ENCODE data around the gene NCOA3.

The NCOA3 gene

DNA sequence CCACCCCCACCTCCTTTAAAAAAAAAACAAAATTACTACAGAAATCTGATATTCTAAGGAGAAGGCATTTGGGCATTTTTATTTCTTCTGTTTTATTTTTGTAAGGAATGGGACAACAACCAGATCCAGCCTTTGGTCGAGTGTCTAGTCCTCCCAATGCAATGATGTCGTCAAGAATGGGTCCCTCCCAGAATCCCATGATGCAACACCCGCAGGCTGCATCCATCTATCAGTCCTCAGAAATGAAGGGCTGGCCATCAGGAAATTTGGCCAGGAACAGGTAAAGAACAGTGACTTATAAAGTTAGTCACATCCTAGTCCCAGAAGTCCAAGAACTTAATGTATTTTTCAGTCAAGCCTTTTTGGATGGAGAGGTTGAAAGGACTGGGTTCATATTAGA lies 150.6 kb downstream of the NCOA3 start:
- Histone ChIP-seq H3K9ac (ENCODE audit: low read length) (no peak overlapping the region), H3K36me3 (ENCODE audit: control insufficient read depth, insufficient read depth, low read length) (peaks cover 39% of the 10 kb centered on the region), H3K9me3 (ENCODE audit: control insufficient read depth, insufficient read depth, low read depth, low read length) (no peaks in the 10 kb centered on the region), H3K27me3 (ENCODE audit: control insufficient read depth, insufficient read depth, low read length) (no peaks in the 10 kb centered on the region), H3K4me1 (ENCODE audit: control insufficient read depth, insufficient read depth, low read length) (peaks cover 38% of the 10 kb centered on the region), H3K4me3 (ENCODE audit: low read depth, low read length) (no peak overlapping the region), H3K27ac (ENCODE audit: low read depth, low read length) (no peak overlapping the region)

DNA sequence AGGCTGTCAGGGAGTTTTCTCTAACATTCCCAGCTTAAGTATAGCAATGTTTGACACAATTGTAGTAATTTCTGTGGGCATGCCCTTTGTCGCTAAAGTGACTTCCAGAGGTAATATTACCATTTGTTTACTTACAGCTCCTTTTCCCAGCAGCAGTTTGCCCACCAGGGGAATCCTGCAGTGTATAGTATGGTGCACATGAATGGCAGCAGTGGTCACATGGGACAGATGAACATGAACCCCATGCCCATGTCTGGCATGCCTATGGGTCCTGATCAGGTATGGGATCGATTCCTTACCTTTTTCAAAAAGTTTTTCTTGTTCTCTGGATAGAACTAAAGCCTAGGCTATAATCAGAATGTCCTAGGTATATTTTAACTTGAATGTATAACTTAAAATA lies 151.1 kb downstream of the NCOA3 start:
- Histone ChIP-seq H3K9me3 (ENCODE audit: control insufficient read depth, insufficient read depth, low read depth, low read length) (no peaks in the 10 kb centered on the region), H3K9ac (ENCODE audit: low read length) (no peak overlapping the region), H3K36me3 (ENCODE audit: control insufficient read depth, insufficient read depth, low read length) (peaks cover 41% of the 10 kb centered on the region), H3K4me3 (ENCODE audit: low read depth, low read length) (no peak overlapping the region), H3K27ac (ENCODE audit: low read depth, low read length) (no peak overlapping the region), H3K4me1 (ENCODE audit: control insufficient read depth, insufficient read depth, low read length) (peaks cover 38% of the 10 kb centered on the region), H3K27me3 (ENCODE audit: control insufficient read depth, insufficient read depth, low read length) (no peaks in the 10 kb centered on the region)

DNA sequence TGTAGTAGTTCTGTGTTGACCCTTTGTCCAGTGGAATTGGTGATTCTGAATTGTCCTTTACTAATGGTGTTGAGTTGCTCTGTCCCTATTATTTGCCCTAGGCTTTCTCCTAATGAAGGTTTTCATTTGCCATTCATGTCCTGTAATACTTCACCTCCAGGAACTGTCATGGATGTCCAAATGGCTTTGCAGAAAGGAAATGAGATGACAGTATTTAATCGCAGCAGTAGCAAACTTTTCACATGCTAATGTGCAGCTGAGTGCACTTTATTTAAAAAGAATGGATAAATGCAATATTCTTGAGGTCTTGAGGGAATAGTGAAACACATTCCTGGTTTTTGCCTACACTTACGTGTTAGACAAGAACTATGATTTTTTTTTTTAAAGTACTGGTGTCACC lies 152.2 kb downstream of the NCOA3 start:
- peaks cover 52% of the 10 kb centered on the region for H3K36me3 ChIP-seq (ENCODE audit: control insufficient read depth, insufficient read depth, low read length)
- H3K9me3 ChIP-seq (ENCODE audit: control insufficient read depth, insufficient read depth, low read depth, low read length): no peaks in the 10 kb centered on the region
- H3K9ac ChIP-seq (ENCODE audit: low read length): no peak overlapping the region
- H3K4me1 ChIP-seq (ENCODE audit: control insufficient read depth, insufficient read depth, low read length): peaks cover 33% of the 10 kb centered on the region
- no peak overlapping the region for H3K27ac ChIP-seq (ENCODE audit: low read depth, low read length)
- no peak overlapping the region for H3K4me3 ChIP-seq (ENCODE audit: low read depth, low read length)
- no peaks in the 10 kb centered on the region for H3K27me3 ChIP-seq (ENCODE audit: control insufficient read depth, insufficient read depth, low read length)

DNA sequence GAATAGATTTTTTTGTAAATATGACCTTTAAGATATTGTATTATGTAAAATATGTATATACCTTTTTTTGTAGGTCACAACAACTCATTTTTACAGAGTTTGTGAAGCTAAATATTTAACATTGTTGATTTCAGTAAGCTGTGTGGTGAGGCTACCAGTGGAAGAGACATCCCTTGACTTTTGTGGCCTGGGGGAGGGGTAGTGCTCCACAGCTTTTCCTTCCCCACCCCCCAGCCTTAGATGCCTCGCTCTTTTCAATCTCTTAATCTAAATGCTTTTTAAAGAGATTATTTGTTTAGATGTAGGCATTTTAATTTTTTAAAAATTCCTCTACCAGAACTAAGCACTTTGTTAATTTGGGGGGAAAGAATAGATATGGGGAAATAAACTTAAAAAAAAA lies 152.7 kb downstream of the NCOA3 start:
- no peak overlapping the region for H3K9ac ChIP-seq (ENCODE audit: low read length)
- no peak overlapping the region for H3K4me3 ChIP-seq (ENCODE audit: low read depth, low read length)
- H3K27me3 ChIP-seq (ENCODE audit: control insufficient read depth, insufficient read depth, low read length): no peaks in the 10 kb centered on the region
- no peaks in the 10 kb centered on the region for H3K9me3 ChIP-seq (ENCODE audit: control insufficient read depth, insufficient read depth, low read depth, low read length)
- peaks cover 57% of the 10 kb centered on the region for H3K36me3 ChIP-seq (ENCODE audit: control insufficient read depth, insufficient read depth, low read length)
- no peak overlapping the region for H3K27ac ChIP-seq (ENCODE audit: low read depth, low read length)
- H3K4me1 ChIP-seq (ENCODE audit: control insufficient read depth, insufficient read depth, low read length): peaks cover 28% of the 10 kb centered on the region

DNA sequence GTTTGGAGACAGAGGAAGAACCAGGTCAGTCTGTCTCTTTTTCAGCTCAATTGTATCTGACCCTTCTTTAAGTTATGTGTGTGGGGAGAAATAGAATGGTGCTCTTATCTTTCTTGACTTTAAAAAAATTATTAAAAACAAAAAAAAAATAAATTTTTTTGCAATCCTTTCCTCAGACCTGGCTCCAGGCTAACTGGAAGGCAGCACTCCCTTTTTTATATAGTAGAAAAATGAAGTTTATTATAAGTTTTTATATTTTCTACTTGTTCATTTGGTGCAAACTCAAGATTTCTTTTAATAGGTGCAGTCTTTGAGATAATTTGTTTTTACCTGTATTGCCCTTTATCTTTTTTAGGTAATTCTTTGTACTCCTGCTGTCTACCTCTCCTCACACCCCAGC lies 153.9 kb downstream of the NCOA3 start:
- H3K27ac ChIP-seq (ENCODE audit: low read depth, low read length): no peak overlapping the region
- no peaks in the 10 kb centered on the region for H3K9me3 ChIP-seq (ENCODE audit: control insufficient read depth, insufficient read depth, low read depth, low read length)
- no peak overlapping the region for H3K9ac ChIP-seq (ENCODE audit: low read length)
- peaks cover 18% of the 10 kb centered on the region for H3K4me1 ChIP-seq (ENCODE audit: control insufficient read depth, insufficient read depth, low read length)
- H3K27me3 ChIP-seq (ENCODE audit: control insufficient read depth, insufficient read depth, low read length): no peaks in the 10 kb centered on the region
- no peak overlapping the region for H3K4me3 ChIP-seq (ENCODE audit: low read depth, low read length)
- peaks cover 68% of the 10 kb centered on the region for H3K36me3 ChIP-seq (ENCODE audit: control insufficient read depth, insufficient read depth, low read length)

DNA sequence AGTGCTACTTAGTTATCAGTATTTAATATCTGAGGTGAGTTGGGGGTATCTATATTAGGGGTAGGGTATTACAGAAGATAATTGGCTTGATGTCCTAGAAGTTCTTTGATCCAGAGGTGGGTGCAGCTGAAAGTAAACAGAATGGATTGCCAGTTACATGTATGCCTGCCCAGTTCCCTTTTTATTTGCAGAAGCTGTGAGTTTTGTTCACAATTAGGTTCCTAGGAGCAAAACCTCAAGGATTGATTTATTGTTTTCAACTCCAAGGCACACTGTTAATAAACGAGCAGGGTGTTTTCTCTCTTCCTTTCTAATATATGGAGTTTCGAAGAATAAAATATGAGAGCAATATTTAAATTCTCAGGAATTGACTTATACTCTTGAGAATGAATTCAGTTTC lies 154.6 kb downstream of the NCOA3 start:
- Histone ChIP-seq H3K36me3 (ENCODE audit: control insufficient read depth, insufficient read depth, low read length) (peaks cover 70% of the 10 kb centered on the region), H3K27me3 (ENCODE audit: control insufficient read depth, insufficient read depth, low read length) (no peaks in the 10 kb centered on the region), H3K27ac (ENCODE audit: low read depth, low read length) (no peak overlapping the region)

DNA sequence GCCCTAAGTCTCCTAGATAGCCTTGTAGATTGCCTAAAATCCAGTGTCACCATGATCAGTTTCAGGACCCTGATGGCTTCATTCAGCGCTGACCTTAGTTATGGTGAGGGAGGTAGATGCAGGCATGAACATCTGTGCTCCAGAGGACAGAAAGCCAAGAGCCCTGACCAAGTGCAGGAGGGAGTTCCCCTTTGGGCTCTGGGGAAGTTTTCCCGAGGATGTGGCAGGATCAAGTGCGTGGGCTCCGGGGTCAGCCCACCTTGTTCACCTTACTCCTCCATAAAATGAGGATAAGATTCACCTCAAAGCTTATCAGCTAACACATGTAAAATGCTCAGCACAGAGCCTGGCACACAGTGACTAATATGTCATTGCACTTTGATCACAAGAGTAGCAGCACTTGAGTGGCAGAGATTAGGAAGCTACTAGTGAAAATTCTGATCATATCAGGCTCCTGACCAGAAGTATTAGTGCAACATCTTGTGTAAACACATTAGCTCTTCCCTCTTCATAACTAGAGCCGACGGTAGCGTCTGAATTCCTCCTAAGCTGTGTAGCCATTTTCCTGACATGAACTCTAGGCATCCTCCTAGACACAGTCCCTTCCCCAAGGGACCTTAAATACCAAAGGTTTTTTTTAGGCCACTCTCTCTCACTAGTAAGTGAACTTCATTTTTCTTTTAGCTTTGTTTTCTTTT lies 158.4 kb downstream of the NCOA3 start:
- Histone ChIP-seq H3K27me3 (ENCODE audit: control insufficient read depth, insufficient read depth, low read length) (no peaks in the 10 kb centered on the region), H3K27ac (ENCODE audit: low read depth, low read length) (no peak overlapping the region), H3K4me3 (ENCODE audit: low read depth, low read length) (no peak overlapping the region), H3K9me3 (ENCODE audit: control insufficient read depth, insufficient read depth, low read depth, low read length) (no peaks in the 10 kb centered on the region), H3K9ac (ENCODE audit: low read length) (no peak overlapping the region), H3K4me1 (ENCODE audit: control insufficient read depth, insufficient read depth, low read length) (peaks cover 6% of the 10 kb centered on the region), H3K36me3 (ENCODE audit: control insufficient read depth, insufficient read depth, low read length) (peaks cover 66% of the 10 kb centered on the region)

More for the DNA sequence above, 154.6 kb downstream of the NCOA3 start:
- H3K9me3 ChIP-seq (ENCODE audit: control insufficient read depth, insufficient read depth, low read depth, low read length): no peaks in the 10 kb centered on the region
- no peak overlapping the region for H3K4me3 ChIP-seq (ENCODE audit: low read depth, low read length)
- no peak overlapping the region for H3K9ac ChIP-seq (ENCODE audit: low read length)
- peaks cover 18% of the 10 kb centered on the region for H3K4me1 ChIP-seq (ENCODE audit: control insufficient read depth, insufficient read depth, low read length)

DNA sequence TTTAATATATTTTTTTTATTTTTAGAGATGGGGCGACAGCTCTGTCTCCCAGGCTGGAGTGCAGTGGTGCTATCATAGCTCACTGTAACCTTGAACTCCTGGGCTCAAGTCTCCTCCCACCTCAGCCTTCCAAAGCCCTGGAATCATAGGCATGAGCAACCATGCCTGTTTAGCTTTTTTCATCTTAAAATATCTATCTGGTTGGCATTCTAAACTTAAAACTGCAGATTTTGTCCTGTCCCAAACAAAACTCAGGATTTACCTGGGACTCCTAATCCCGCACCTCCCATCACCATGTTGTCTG lies 158.9 kb downstream of the NCOA3 start:
- no peak overlapping the region for H3K4me3 ChIP-seq (ENCODE audit: low read depth, low read length)
- H3K27me3 ChIP-seq (ENCODE audit: control insufficient read depth, insufficient read depth, low read length): no peaks in the 10 kb centered on the region
- no peak overlapping the region for H3K27ac ChIP-seq (ENCODE audit: low read depth, low read length)
- peaks cover 7% of the 10 kb centered on the region for H3K4me1 ChIP-seq (ENCODE audit: control insufficient read depth, insufficient read depth, low read length)
- H3K36me3 ChIP-seq (ENCODE audit: control insufficient read depth, insufficient read depth, low read length): peaks cover 66% of the 10 kb centered on the region
- no peaks in the 10 kb centered on the region for H3K9me3 ChIP-seq (ENCODE audit: control insufficient read depth, insufficient read depth, low read depth, low read length)
- no peak overlapping the region for H3K9ac ChIP-seq (ENCODE audit: low read length)

DNA sequence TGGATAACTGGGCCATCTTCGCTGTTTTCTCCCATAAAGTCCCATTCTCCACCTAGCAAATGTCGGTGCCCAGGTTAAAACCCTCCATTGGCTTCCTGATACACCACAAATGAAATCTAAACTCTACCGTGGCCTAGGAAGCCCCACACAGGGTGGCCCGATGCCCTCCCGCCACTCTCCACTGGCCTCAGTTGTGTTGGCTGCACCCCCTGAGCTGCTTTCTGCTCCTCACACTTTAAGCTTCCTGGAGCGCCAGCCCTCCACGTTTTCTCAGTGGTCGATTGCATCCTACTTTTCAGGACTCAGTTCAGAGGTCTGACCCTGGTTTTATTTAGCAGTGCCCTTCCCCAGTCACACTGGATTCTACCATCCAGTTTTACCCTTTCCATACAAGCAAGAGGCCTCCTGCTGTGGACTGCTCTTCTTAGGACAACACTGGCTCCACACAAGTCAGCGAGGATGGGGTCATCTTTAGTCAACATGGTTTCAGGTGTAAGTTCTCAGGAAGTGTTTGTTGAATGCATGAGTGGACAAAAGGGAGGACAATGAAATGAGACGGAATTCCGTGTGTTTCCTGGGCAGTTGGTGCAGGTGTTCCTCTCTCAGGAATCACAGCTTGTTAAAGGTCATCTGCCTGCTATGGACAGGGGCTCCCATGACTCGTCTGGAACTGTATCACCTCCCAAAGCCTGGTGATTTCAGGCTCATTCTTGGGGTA lies 159.5 kb downstream of the NCOA3 start:
- H3K9me3 ChIP-seq (ENCODE audit: control insufficient read depth, insufficient read depth, low read depth, low read length): no peaks in the 10 kb centered on the region
- no peak overlapping the region for H3K9ac ChIP-seq (ENCODE audit: low read length)
- no peak overlapping the region for H3K27ac ChIP-seq (ENCODE audit: low read depth, low read length)
- no peaks in the 10 kb centered on the region for H3K27me3 ChIP-seq (ENCODE audit: control insufficient read depth, insufficient read depth, low read length)
- peaks cover 70% of the 10 kb centered on the region for H3K36me3 ChIP-seq (ENCODE audit: control insufficient read depth, insufficient read depth, low read length)
- H3K4me1 ChIP-seq (ENCODE audit: control insufficient read depth, insufficient read depth, low read length): peaks cover 8% of the 10 kb centered on the region
- H3K4me3 ChIP-seq (ENCODE audit: low read depth, low read length): no peak overlapping the region

DNA sequence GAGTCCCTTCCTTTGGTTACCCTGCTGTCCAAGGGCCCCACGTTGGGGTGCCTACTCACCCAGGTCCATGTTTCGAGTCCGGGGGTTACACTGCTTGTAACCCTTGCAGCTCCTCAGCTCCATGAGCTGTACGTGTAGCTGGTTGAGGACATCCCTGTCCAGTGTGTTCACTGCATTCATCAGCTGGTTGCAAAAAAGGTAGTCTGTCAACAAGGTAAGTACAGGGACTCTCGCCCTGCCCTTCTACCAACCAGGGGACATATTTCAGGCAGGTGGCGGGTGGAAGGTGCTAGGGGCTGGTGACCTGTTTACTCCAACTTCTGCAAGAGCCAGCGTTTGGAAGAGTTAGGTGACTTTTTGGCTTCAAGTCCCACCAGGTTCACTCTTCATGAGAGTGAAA lies 160.0 kb downstream of the NCOA3 start:
- Histone ChIP-seq H3K27me3 (ENCODE audit: control insufficient read depth, insufficient read depth, low read length) (no peaks in the 10 kb centered on the region), H3K36me3 (ENCODE audit: control insufficient read depth, insufficient read depth, low read length) (peaks cover 69% of the 10 kb centered on the region), H3K27ac (ENCODE audit: low read depth, low read length) (no peak overlapping the region), H3K9ac (ENCODE audit: low read length) (no peak overlapping the region), H3K9me3 (ENCODE audit: control insufficient read depth, insufficient read depth, low read depth, low read length) (no peaks in the 10 kb centered on the region), H3K4me3 (ENCODE audit: low read depth, low read length) (no peak overlapping the region), H3K4me1 (ENCODE audit: control insufficient read depth, insufficient read depth, low read length) (peaks cover 8% of the 10 kb centered on the region)

DNA sequence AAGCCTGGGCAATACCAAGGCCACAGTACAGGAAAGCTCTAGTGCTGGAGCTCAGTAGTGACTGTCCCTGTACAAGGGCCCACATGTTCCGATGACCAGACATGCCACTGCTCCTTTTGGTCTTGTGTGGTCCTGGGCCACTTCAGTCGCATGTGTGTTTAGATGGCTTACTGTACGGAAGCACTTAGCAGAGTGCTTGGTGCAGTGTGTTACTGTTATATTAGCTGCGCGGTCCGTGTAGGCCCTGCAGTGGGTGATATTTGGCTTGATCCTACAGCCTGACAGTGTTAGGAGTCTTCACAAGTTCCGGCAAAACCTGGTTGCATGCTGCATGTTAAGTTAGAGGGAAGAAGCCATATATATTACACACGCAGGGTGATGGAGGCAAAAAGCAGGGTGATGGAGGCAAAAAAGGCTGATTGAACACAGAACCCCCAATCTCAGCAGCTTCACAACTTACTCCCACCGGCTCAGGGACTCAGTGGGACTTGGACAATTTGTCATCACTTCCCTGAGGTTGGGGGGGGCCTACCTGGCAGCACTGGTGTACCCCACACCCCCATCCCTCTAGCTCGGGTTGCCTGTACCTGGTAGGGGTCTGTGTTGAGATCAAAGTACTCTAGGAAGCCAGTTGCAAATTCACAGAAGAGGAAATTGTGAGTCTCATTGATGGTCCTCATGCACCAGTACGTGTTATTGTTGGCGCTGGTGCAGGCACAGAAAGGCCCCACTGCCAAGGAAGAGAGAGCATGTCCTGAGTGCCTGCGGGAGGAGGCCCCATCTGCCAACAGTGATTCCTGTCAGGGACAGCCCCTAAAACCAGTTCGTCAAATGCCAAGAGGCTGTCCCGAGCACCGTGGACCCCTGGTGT lies 161.0 kb downstream of the NCOA3 start:
- H3K4me1 ChIP-seq (ENCODE audit: control insufficient read depth, insufficient read depth, low read length): peaks cover 8% of the 10 kb centered on the region
- H3K9me3 ChIP-seq (ENCODE audit: control insufficient read depth, insufficient read depth, low read depth, low read length): no peaks in the 10 kb centered on the region
- no peak overlapping the region for H3K9ac ChIP-seq (ENCODE audit: low read length)
- H3K27me3 ChIP-seq (ENCODE audit: control insufficient read depth, insufficient read depth, low read length): no peaks in the 10 kb centered on the region
- H3K27ac ChIP-seq (ENCODE audit: low read depth, low read length): no peak overlapping the region
- H3K4me3 ChIP-seq (ENCODE audit: low read depth, low read length): no peak overlapping the region
- peaks cover 65% of the 10 kb centered on the region for H3K36me3 ChIP-seq (ENCODE audit: control insufficient read depth, insufficient read depth, low read length)
